Thyroid gland (tissue), 4 donors: ENCODE data around the gene PARP6. TPM values are rescaled to one million over a fixed set of nuclear protein-coding genes. Genes with fewer than 3 reads are reported as not detected.

Experiments
- DNase-seq, 2 donors: peaks; one replicate each; pipeline ENCODE4 v3.0.0-alpha.2; 2019
- H3K27ac ChIP-seq, 3 donors: fragments of 200-600 bp; sonication (generic); 1 replicate in 2 of 3; 2 replicates in 1 of 3; pipeline ENCODE4 v1.5.1; 2016 to 2019; ENCODE audit warnings: mild to moderate bottlenecking in 1 of 3, moderate library complexity in 1 of 3
- H3K27me3 ChIP-seq: fragments of 200-600 bp; sonication (generic); one replicate; pipeline ENCODE4 v1.5.1; 2019
- H3K36me3 ChIP-seq, 2 donors: fragments of 200-600 bp; sonication (generic); one replicate each; pipeline ENCODE4 v1.5.1; 2016 to 2019
- H3K4me1 ChIP-seq, 2 donors: fragments of 200-600 bp; sonication (generic); one replicate each; pipeline ENCODE4 v1.5.1; 2017 to 2019
- H3K4me3 ChIP-seq, 3 donors: fragments of 200-600 bp; sonication (generic); replicated peaks in 1 of 3; 1 replicate in 2 of 3; 2 replicates in 1 of 3; pipeline ENCODE4 v1.5.1; 2016; ENCODE audit warnings: mild to moderate bottlenecking in 1 of 3
- H3K9me3 ChIP-seq: fragments of 200-600 bp; sonication (generic); one replicate; pipeline ENCODE4 v1.5.1; 2017
- CTCF ChIP-seq, 6 experiments: fragments of 200-600 bp in 3 of 6; fragments of 450-650 bp in 3 of 6; sonication (generic) in 3 of 6; IDR thresholded peaks; one replicate each; pipeline ENCODE4 v1.5.1; 2016 to 2019; ENCODE audit warnings: antibody characterized with exemption in 6 of 6, mild to moderate bottlenecking in 2 of 6, inconsistent platforms in 1 of 6, moderate library complexity in 1 of 6
- POLR2A ChIP-seq, 2 donors: fragments of 450-650 bp; IDR thresholded peaks; one replicate each; pipeline ENCODE4 v1.6.1; 2017; ENCODE audit warnings: antibody characterized with exemption in 2 of 2, mild to moderate bottlenecking in 2 of 2, moderate library complexity in 1 of 2
- WGBS, 2 donors: methylation state at CpG; one replicate each; pipeline ENCODE4 v1.1.5; 2017; 5-methylcytosine and 5-hydroxymethylcytosine counted together
- intact Hi-C: fragments of 100-400 bp; cut with DNase I; formaldehyde crosslinking; loops from one replicate; pipeline ENCODE4 v1.15.1; 2023
- total RNA-seq, 4 donors: library from RNA; depleted of rRNA; stranded (reverse); fragments of >200 nt; gene quantifications; one replicate each; pipeline ENCODE4 v1.2.3, GENCODE V29; 2016

The PARP6 gene
- total RNA-seq: 10 to 100 TPM; 54.2 to 98.0 (median 70.4) TPM

GRCh38 chr15:72272213-72272996 lies at the start of gene PARP6:
Gene PARP6, minus strand, starts transcription at chr15:72272554. Its CDS starts 5,077 bp downstream, at chr15:72267477.
- no peaks in the 10 kb centered on the region for H3K9me3 ChIP-seq
- intact Hi-C loops: loop anchor here (5.0 kb wide), 1 partner anchor 70 kb away; no protein-coding TSS in a partner anchor
- peaks cover 9 to 21% of the 10 kb centered on the region in 2 donors for H3K4me1 ChIP-seq
- no peaks in the 10 kb centered on the region for H3K27me3 ChIP-seq
- WGBS, 2 donors: 0 to 1% methylated on average over 14 to 33 of the region's 82 CpGs
- DNase-seq: peak; percentile 99
- TF ChIP-seq POLR2A (IDR thresholded peaks at IDR 0.05) (peak in 1 of 2 donors; percentile 75), CTCF (IDR thresholded peaks at IDR 0.05) (peak; percentile 30 to 94 (median 63))
- H3K27ac ChIP-seq: peak within 1 kb of the TSS; percentile 52 to 81 (median 78)
- peak within 1 kb of the TSS; percentile 57 to 88 (median 80) for H3K4me3 ChIP-seq
- H3K36me3 ChIP-seq: no peaks in the 10 kb centered on the region

GRCh38 chr15:72319985-72320671 lies 47.8 kb upstream of the PARP6 start, which contains the start of gene CELF6:
Gene CELF6, minus strand, starts transcription at chr15:72320157. Its CDS starts 283 bp downstream, at chr15:72319874.
- Histone ChIP-seq H3K4me1 (peaks cover 7 to 15% of the 10 kb centered on the region in 2 donors), H3K27me3 (no peaks in the 10 kb centered on the region), H3K27ac (no peak within 1 kb of the TSS), H3K9me3 (no peaks in the 10 kb centered on the region), H3K36me3 (no peaks in the 10 kb centered on the region), H3K4me3 (peak within 1 kb of the TSS in 1 of 3 donors; percentile 43)
- 2% methylated on average over 13 to 31 of the region's 58 CpGs for WGBS, 2 donors
- intact Hi-C loops: no loop called here
- DNase-seq: peak; percentile 81 to 85
- TF ChIP-seq CTCF (IDR thresholded peaks at IDR 0.05) (no peak), POLR2A (IDR thresholded peaks at IDR 0.05) (no peak)

- peak; percentile 77 for DNase-seq
- Histone ChIP-seq H3K27me3 (no peaks in the 10 kb centered on the region), H3K27ac (no peak overlapping the region), H3K4me3 (peak overlapping the region in 1 of 3 donors; percentile 43), H3K9me3 (no peaks in the 10 kb centered on the region), H3K4me1 (peaks cover 7 to 15% of the 10 kb centered on the region in 2 donors), H3K36me3 (no peaks in the 10 kb centered on the region)
- intact Hi-C loops: no loop called here
- no peak for TF ChIP-seq CTCF (IDR thresholded peaks at IDR 0.05)
- no peak for TF ChIP-seq POLR2A (IDR thresholded peaks at IDR 0.05)
- WGBS, 2 donors: 4 to 37% methylated on average over 3 to 9 of the region's 48 CpGs
Observed at GRCh38 chr15:72319360-72319984, 47.1 kb upstream of the PARP6 start.

- Histone ChIP-seq H3K4me1 (peaks cover 7 to 15% of the 10 kb centered on the region in 2 donors), H3K27me3 (no peaks in the 10 kb centered on the region), H3K9me3 (no peaks in the 10 kb centered on the region), H3K4me3 (no peak overlapping the region), H3K27ac (no peak overlapping the region), H3K36me3 (no peaks in the 10 kb centered on the region)
- 30 to 60% methylated on average over 2 of the region's 2 CpGs for WGBS, 2 donors
- DNase-seq: no peak
- TF ChIP-seq CTCF (IDR thresholded peaks at IDR 0.05) (no peak), POLR2A (IDR thresholded peaks at IDR 0.05) (no peak)
- intact Hi-C loops: no loop called here
Observed at GRCh38 chr15:72318408-72318942, 46.1 kb upstream of the PARP6 start.
